OCI-LY1 (cell line): ENCODE data around the gene POP7.
"Not testable (repeated sequence)": the region's sequence is repeated elsewhere in the genome, so short reads cannot be mapped to it uniquely, and the experiment has no call there.

Source experiments
- H2AFZ ChIP-seq: fragments of 200-600 bp; sonication (generic), shearing (Covaris generic); 2 replicates; pipeline ENCODE4 v1.6.0; 2014; ENCODE audit warnings: antibody characterized with exemption, mild to moderate bottlenecking, low read length
- H3F3A ChIP-seq: fragments of 200-600 bp; sonication (generic), shearing (Covaris generic); 2 replicates; pipeline ENCODE4 v1.6.0; 2014; ENCODE audit warnings: mild to moderate bottlenecking, antibody characterized with exemption, low read length, moderate library complexity; ENCODE audit not compliant: insufficient read depth
- H3K27ac ChIP-seq: fragments of 200-600 bp; sonication (generic); 2 replicates; pipeline ENCODE4 v1.5.1; 2014; ENCODE audit warnings: low read length, mixed run types, mild to moderate bottlenecking, low read depth; ENCODE audit not compliant: poor library complexity, severe bottlenecking
- H3K27me3 ChIP-seq: fragments of 200-600 bp; sonication (generic); 2 replicates; pipeline ENCODE4 v1.6.0; 2014; ENCODE audit warnings: antibody characterized with exemption, mild to moderate bottlenecking, low read length, moderate library complexity; ENCODE audit not compliant: insufficient read depth
- H3K36me3 ChIP-seq: fragments of 200-600 bp; sonication (generic); 2 replicates; pipeline ENCODE4 v1.6.1; 2014; ENCODE audit warnings: mild to moderate bottlenecking, antibody characterized with exemption, low read length, moderate library complexity, mixed read lengths; ENCODE audit not compliant: insufficient read depth
- H3K4me1 ChIP-seq: fragments of 200-600 bp; sonication (generic); 2 replicates; pipeline ENCODE4 v1.5.1; 2014; ENCODE audit warnings: mild to moderate bottlenecking, low read length, moderate library complexity; ENCODE audit not compliant: insufficient read depth, severe bottlenecking
- H3K4me2 ChIP-seq: fragments of 200-600 bp; sonication (generic), shearing (Covaris generic); 2 replicates; pipeline ENCODE4 v1.6.1; 2014; ENCODE audit warnings: low read length
- H3K4me3 ChIP-seq: fragments of 200-600 bp; sonication (generic); 2 replicates; pipeline ENCODE4 v1.5.1; 2014; ENCODE audit warnings: low read length, low read depth, mild to moderate bottlenecking, mixed read lengths; ENCODE audit not compliant: poor library complexity, severe bottlenecking
- H3K79me2 ChIP-seq: fragments of 200-600 bp; shearing (Covaris generic); 2 replicates; pipeline ENCODE4 v1.6.1; 2016; ENCODE audit warnings: mixed run types, low read length, mixed read lengths; ENCODE audit not compliant: insufficient read depth
- H3K9ac ChIP-seq: fragments of 200-600 bp; sonication (generic), shearing (Covaris generic); 2 replicates; pipeline ENCODE4 v1.6.1; 2014; ENCODE audit warnings: mild to moderate bottlenecking, low read length, mixed read lengths
- H3K9me2 ChIP-seq: fragments of 200-600 bp; sonication (generic), shearing (Covaris generic); 2 replicates; pipeline ENCODE4 v1.6.1; 2014; ENCODE audit warnings: low read depth, mild to moderate bottlenecking, low read length, mixed read lengths
- H3K9me3 ChIP-seq: fragments of 200-600 bp; shearing (Covaris generic); 2 replicates; pipeline ENCODE4 v1.6.1; 2014; ENCODE audit warnings: low read length, mixed read lengths
- H4K20me1 ChIP-seq: fragments of 200-600 bp; sonication (generic), shearing (Covaris generic); 2 replicates; pipeline ENCODE4 v1.6.0; 2016; ENCODE audit warnings: mild to moderate bottlenecking, low read length; ENCODE audit not compliant: insufficient read depth
- EZH2 ChIP-seq: fragments of 200-600 bp; sonication (generic), shearing (Covaris generic); IDR thresholded peaks from 2 replicates; pipeline ENCODE4 v1.8.0; 2017; ENCODE audit warnings: borderline replicate concordance, mixed run types, mild to moderate bottlenecking, antibody characterized with exemption, low read length, moderate library complexity, mixed read lengths
- TF ChIP-seq, protein P1 (sequence below): fragments of 200-600 bp; sonication (generic), shearing (Covaris generic); IDR thresholded peaks from 2 replicates; pipeline ENCODE4 v1.5.1; 2017; ENCODE audit warnings: mild to moderate bottlenecking, antibody characterized with exemption, low read length, moderate library complexity, mixed read lengths

The POP7 gene

DNA sequence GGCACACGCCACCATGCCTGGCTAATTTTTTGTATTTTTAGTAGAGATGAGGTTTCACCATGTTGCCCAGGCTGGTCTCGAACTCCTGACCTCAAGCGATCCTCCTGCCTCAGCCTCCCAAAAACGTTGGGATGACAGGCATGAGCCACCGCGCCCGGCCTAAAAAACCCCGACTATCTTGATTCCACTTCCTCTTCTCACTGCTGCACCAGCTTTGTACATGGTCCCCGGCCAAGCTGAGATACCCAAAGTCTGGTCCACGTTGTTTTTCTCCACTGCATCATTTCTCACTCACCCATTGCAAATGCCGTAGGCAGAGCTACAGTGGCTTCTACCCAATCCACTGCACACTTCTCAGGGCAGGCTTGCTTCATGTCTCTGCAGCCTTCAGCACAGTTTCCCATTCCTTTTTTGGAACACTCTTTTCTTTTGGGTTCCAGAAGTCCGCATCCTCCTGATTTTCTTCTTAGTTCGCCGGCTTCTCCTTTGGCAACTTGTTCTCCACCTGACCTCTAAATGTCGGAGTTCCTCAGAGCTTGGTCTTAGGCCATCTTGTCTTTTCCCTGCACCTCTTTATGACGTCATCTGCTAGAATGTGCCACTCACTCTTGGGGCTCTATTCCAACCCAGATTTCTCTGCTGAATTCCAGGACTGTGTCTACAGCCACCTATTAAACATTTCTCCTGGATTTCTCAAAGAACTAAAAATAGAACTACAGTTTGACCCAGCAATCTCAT is 38.4 kb upstream of the POP7 start:
- H3K36me3 ChIP-seq = no peaks in the 10 kb centered on the region
- no peaks in the 10 kb centered on the region for H3K9me2 ChIP-seq
- no peaks in the 10 kb centered on the region for H4K20me1 ChIP-seq
- H3K27ac ChIP-seq = no peak overlapping the region
- H2AFZ ChIP-seq = no peak overlapping the region
- no peak overlapping the region for H3K9ac ChIP-seq
- H3K79me2 ChIP-seq = no peaks in the 10 kb centered on the region
- no peaks in the 10 kb centered on the region for H3F3A ChIP-seq
- no peaks in the 10 kb centered on the region for H3K4me1 ChIP-seq
- H3K4me2 ChIP-seq = no peak overlapping the region
- H3K27me3 ChIP-seq = no peaks in the 10 kb centered on the region
- H3K9me3 ChIP-seq = no peaks in the 10 kb centered on the region
- TF ChIP-seq, protein P1, sequence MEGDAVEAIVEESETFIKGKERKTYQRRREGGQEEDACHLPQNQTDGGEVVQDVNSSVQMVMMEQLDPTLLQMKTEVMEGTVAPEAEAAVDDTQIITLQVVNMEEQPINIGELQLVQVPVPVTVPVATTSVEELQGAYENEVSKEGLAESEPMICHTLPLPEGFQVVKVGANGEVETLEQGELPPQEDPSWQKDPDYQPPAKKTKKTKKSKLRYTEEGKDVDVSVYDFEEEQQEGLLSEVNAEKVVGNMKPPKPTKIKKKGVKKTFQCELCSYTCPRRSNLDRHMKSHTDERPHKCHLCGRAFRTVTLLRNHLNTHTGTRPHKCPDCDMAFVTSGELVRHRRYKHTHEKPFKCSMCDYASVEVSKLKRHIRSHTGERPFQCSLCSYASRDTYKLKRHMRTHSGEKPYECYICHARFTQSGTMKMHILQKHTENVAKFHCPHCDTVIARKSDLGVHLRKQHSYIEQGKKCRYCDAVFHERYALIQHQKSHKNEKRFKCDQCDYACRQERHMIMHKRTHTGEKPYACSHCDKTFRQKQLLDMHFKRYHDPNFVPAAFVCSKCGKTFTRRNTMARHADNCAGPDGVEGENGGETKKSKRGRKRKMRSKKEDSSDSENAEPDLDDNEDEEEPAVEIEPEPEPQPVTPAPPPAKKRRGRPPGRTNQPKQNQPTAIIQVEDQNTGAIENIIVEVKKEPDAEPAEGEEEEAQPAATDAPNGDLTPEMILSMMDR = no peak
- TF ChIP-seq EZH2 = no peak
- no peak overlapping the region for H3K4me3 ChIP-seq

DNA sequence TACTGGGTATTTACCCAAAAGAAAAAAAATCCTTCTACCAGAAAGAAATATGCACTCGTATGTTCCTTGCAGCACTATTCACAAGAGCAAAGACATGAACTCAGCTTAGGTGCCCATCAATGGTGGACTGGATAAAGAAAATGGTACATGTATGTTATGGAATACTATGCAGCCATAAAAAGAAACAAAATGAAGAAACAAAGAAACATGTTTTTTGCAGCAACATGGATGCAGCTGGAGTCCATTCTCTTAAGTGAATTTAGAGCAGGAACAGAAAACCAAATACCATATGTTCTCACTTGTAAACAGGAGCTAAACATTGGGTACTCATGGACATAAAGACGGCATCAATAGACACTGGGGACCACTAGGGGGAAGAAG is 37.9 kb upstream of the POP7 start:
- Histone ChIP-seq H3K79me2 (no peaks in the 10 kb centered on the region), H3K9me3 (no peaks in the 10 kb centered on the region), H3K4me2 (no peak overlapping the region), H3K4me3 (no peak overlapping the region), H3K4me1 (peaks cover 4% of the 10 kb centered on the region), H2AFZ (no peak overlapping the region), H3K36me3 (no peaks in the 10 kb centered on the region), H3K27ac (no peak overlapping the region), H4K20me1 (no peaks in the 10 kb centered on the region), H3K27me3 (no peaks in the 10 kb centered on the region), H3K9me2 (no peaks in the 10 kb centered on the region), H3F3A (no peaks in the 10 kb centered on the region), H3K9ac (no peak overlapping the region)
- TF ChIP-seq EZH2 = no peak
- TF ChIP-seq, protein P1 = no peak

DNA sequence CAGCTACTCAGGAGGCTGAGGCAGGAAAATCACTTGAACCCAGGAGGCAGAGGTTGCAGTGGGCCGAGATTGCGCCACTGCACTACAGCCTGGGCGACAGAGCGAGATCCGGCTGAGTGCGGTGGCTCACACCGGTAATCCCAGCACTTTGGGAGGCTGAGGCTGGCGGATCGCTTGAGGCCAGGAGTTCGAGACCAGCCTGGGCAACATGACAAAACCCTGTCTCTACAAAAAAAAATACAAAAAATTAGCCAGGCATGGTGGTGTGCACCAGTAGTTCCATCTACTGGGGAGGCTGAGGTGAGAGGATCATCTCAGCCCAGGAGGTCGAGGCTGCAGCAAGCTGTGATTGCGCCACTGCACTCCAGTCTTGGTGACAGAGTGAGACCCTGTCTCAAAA is 36.8 kb upstream of the POP7 start:
- H3K9ac ChIP-seq, H4K20me1 ChIP-seq, H3K4me1 ChIP-seq: not testable (repeated sequence)

DNA sequence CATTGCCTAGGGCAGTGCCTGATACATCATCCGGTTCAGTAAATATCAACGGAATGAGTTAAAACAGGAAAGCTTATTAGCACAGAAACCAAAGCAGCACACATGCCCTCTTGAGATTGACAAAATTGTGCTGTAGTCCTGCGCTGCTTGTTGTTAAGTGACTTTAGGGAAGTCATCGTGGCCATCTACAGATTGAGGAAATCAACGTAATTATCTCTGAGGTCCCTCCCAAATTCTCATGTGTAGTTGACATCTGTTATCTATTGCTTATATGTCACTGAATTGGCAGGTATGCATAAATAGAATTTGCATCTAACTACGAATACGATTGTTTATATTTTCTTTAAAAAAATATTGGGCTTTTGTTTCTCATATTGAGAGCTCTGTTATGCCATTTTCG is 35.8 kb upstream of the POP7 start:
- Histone ChIP-seq H3F3A (no peaks in the 10 kb centered on the region), H3K9me3 (no peaks in the 10 kb centered on the region), H3K36me3 (no peaks in the 10 kb centered on the region), H4K20me1 (no peaks in the 10 kb centered on the region), H3K9me2 (no peaks in the 10 kb centered on the region), H3K4me2 (no peak overlapping the region), H3K4me3 (no peak overlapping the region), H3K27me3 (no peaks in the 10 kb centered on the region), H3K9ac (no peak overlapping the region), H3K27ac (no peak overlapping the region), H3K4me1 (peaks cover 5% of the 10 kb centered on the region), H2AFZ (no peak overlapping the region), H3K79me2 (peaks cover 6% of the 10 kb centered on the region)
- TF ChIP-seq EZH2 = no peak
- TF ChIP-seq, protein P1 = no peak

More for the DNA sequence above, 36.8 kb upstream of the POP7 start:
- H3K79me2 ChIP-seq, H3K36me3 ChIP-seq, H3F3A ChIP-seq, H3K9me2 ChIP-seq, H2AFZ ChIP-seq, H3K27me3 ChIP-seq, H3K27ac ChIP-seq, H3K4me2 ChIP-seq, H3K9me3 ChIP-seq, H3K4me3 ChIP-seq: not testable (repeated sequence)
